HCT116 (cell line): Measurements from ENCODE around the gene SERINC5. TPM values are rescaled to one million over a fixed set of nuclear protein-coding genes. Genes with fewer than 3 reads are reported as not detected.

Experiments used
- ATAC-seq: fragments of 200-7000 bp; cut with Tn5 transposase; 2 replicates; pipeline ENCODE4 v1.9.1; 2020; ENCODE audit warnings: mild to moderate bottlenecking, moderate library complexity
- BruUV-seq: library from RNA; stranded (reverse); fragments of 400-500 nt; replicated peaks from 2 replicates; lab custom pipeline; 2021; lab: Mats Ljungman, UMichigan
- CTCF ChIA-PET: fragments of 300-600 bp; sonication (Branson Sonifier 250); formaldehyde crosslinking; loops from one replicate; lab custom pipeline; 2021; ENCODE audit warnings: antibody characterized with exemption; lab: Charles Lee
- POLR2A ChIA-PET: fragments of 300-600, 350-600 bp; sonication (Branson Sonifier 250); formaldehyde crosslinking; loops from one replicate; lab custom pipeline; 2021; ENCODE audit warnings: antibody characterized with exemption; lab: Charles Lee
- RAD21 ChIA-PET, 2 experiments: fragments of 300-600 bp; sonication (Branson Sonifier 250); formaldehyde crosslinking; loops; one replicate each; lab custom pipeline; 2023; ENCODE audit warnings: low total read pairs in 2 of 2; ENCODE audit not compliant: uncharacterized antibody in 2 of 2, unreplicated experiment in 2 of 2, low non-redundant PET in 1 of 2; lab: Charles Lee
- DNase-seq: peaks from one replicate; pipeline ENCODE4 v3.0.0-alpha.2; 2010; ENCODE audit warnings: low read depth, low spot score
- H2AFZ ChIP-seq: fragments of 200-600 bp; shearing (Covaris generic), sonication (generic); 2 replicates; pipeline ENCODE4 v1.6.1; 2017; ENCODE audit warnings: low read depth, mixed run types, mixed read lengths, antibody characterized with exemption, low read length; ENCODE audit not compliant: poor library complexity, severe bottlenecking
- H3K27ac ChIP-seq: 2 replicates; pipeline ENCODE4 v1.5.1; 2012; ENCODE audit warnings: low read depth, low read length
- H3K27me3 ChIP-seq: fragments of 200-600 bp; sonication (generic); 2 replicates; pipeline ENCODE4 v1.6.1; 2016; ENCODE audit warnings: mixed run types, low read length, mixed read lengths; ENCODE audit not compliant: insufficient read depth
- H3K36me3 ChIP-seq, 2 experiments: fragments of 200-500 bp in 1 of 2; fragments of 200-600 bp in 1 of 2; sonication (Bioruptor generic) in 1 of 2; sonication (generic) in 1 of 2; 2 replicates each; pipeline versions ENCODE4 v1.5.1 to v1.6.1; 2014 to 2016; ENCODE audit warnings: low read length in 2 of 2, inconsistent platforms in 1 of 2, mixed read lengths in 1 of 2, mixed run types in 1 of 2; ENCODE audit not compliant: insufficient read depth in 2 of 2, control insufficient read depth in 1 of 2
- H3K4me1 ChIP-seq, 2 experiments: fragments of 200-600 bp in 1 of 2; sonication (generic) in 1 of 2; 2 replicates each; pipeline versions ENCODE4 v1.5.1 to v1.6.1; 2012 to 2017; ENCODE audit warnings: low read length in 2 of 2, inconsistent platforms in 1 of 2, mild to moderate bottlenecking in 1 of 2, mixed read lengths in 1 of 2, mixed run types in 1 of 2, moderate library complexity in 1 of 2; ENCODE audit not compliant: insufficient read depth in 2 of 2, control insufficient read depth in 1 of 2
- H3K4me2 ChIP-seq: fragments of 200-600 bp; sonication (generic); 2 replicates; pipeline ENCODE4 v1.6.1; 2017; ENCODE audit warnings: mixed run types, low read length, mixed read lengths
- H3K4me3 ChIP-seq, 2 experiments: fragments of 200-600 bp in 1 of 2; sonication (generic) in 1 of 2; replicated peaks in 1 of 2; 2 replicates each; pipeline ENCODE4 v1.5.1; 2011 to 2016; ENCODE audit warnings: low read length in 2 of 2, control low read depth in 1 of 2, low read depth in 1 of 2, mild to moderate bottlenecking in 1 of 2, mixed read lengths in 1 of 2, mixed run types in 1 of 2
- H3K79me2 ChIP-seq: fragments of 200-600 bp; sonication (generic); 2 replicates; pipeline ENCODE4 v1.6.1; 2017; ENCODE audit warnings: mild to moderate bottlenecking, mixed run types, low read length, moderate library complexity, mixed read lengths; ENCODE audit not compliant: insufficient read depth
- H3K9ac ChIP-seq: fragments of 200-600 bp; sonication (generic); 2 replicates; pipeline ENCODE4 v1.6.1; 2016; ENCODE audit warnings: low read length, mixed read lengths
- H3K9me2 ChIP-seq: fragments of 200-600 bp; sonication (generic), shearing (Covaris generic); 2 replicates; pipeline ENCODE4 v1.6.1; 2017; ENCODE audit warnings: mixed run types, mild to moderate bottlenecking, moderate library complexity; ENCODE audit not compliant: insufficient read depth
- H3K9me3 ChIP-seq, 2 experiments: fragments of 200-500 bp in 1 of 2; fragments of 200-600 bp in 1 of 2; sonication (Bioruptor generic) in 1 of 2; sonication (generic) in 1 of 2; 2 replicates each; pipeline ENCODE4 v1.6.1; 2014 to 2017; ENCODE audit warnings: low read length in 2 of 2, mixed read lengths in 2 of 2, inconsistent platforms in 1 of 2, low read depth in 1 of 2, mild to moderate bottlenecking in 1 of 2, mixed run types in 1 of 2, moderate library complexity in 1 of 2; ENCODE audit not compliant: control insufficient read depth in 1 of 2, insufficient read depth in 1 of 2
- H4K20me1 ChIP-seq: fragments of 200-600 bp; sonication (generic), shearing (Covaris generic); 2 replicates; pipeline ENCODE4 v1.6.1; 2017; ENCODE audit warnings: mixed run types, mild to moderate bottlenecking, moderate library complexity; ENCODE audit not compliant: insufficient read depth
- ATF3 ChIP-seq: IDR thresholded peaks from 2 replicates; pipeline ENCODE4 v1.6.1; 2012
- CBX3 ChIP-seq: IDR thresholded peaks from 2 replicates; pipeline ENCODE4 v1.6.1; 2012; ENCODE audit warnings: low read depth
- CEBPB ChIP-seq: IDR thresholded peaks from 2 replicates; pipeline ENCODE4 v1.6.1; 2012; ENCODE audit warnings: low read depth
- EGR1 ChIP-seq: IDR thresholded peaks from 2 replicates; pipeline ENCODE4 v1.6.1; 2012; ENCODE audit warnings: low read depth
- ELF1 ChIP-seq: IDR thresholded peaks from 2 replicates; pipeline ENCODE4 v1.6.1; 2012; ENCODE audit warnings: low read depth, borderline replicate concordance
- EZH2 ChIP-seq: fragments of 200-600 bp; sonication (generic); IDR thresholded peaks from 2 replicates; pipeline ENCODE4 v1.6.1; 2017; ENCODE audit warnings: antibody characterized with exemption, mixed run types
- EZH2phosphoT487 ChIP-seq: fragments of 200-600 bp; IDR thresholded peaks from 2 replicates; pipeline ENCODE4 v1.6.1; 2018; ENCODE audit warnings: antibody characterized with exemption, borderline replicate concordance
- FOSL1 ChIP-seq: IDR thresholded peaks from 2 replicates; pipeline ENCODE4 v1.6.1; 2012; ENCODE audit warnings: low read depth
- JUND ChIP-seq: IDR thresholded peaks from 2 replicates; pipeline ENCODE4 v1.6.1; 2012
- MAX ChIP-seq: IDR thresholded peaks from 2 replicates; pipeline ENCODE4 v1.6.1; 2012
- POLR2A ChIP-seq: IDR thresholded peaks from 2 replicates; pipeline ENCODE4 v1.7.0; 2011; ENCODE audit warnings: borderline replicate concordance; ENCODE audit not compliant: insufficient read depth, insufficient read length; ENCODE audit errors: extremely low read depth
- POLR2AphosphoS5 ChIP-seq: IDR thresholded peaks from 2 replicates; pipeline ENCODE4 v1.6.1; 2011; ENCODE audit warnings: mild to moderate bottlenecking, low read depth, low read length, moderate library complexity
- RAD21 ChIP-seq: IDR thresholded peaks from 2 replicates; pipeline ENCODE4 v1.6.1; 2012; ENCODE audit warnings: low read depth, mild to moderate bottlenecking
- REST ChIP-seq: IDR thresholded peaks from 2 replicates; pipeline ENCODE4 v1.6.1; 2012; ENCODE audit warnings: low read depth
- SIN3A ChIP-seq: IDR thresholded peaks from 2 replicates; pipeline ENCODE4 v1.6.1; 2012; ENCODE audit warnings: low read depth
- SP1 ChIP-seq: IDR thresholded peaks from 2 replicates; pipeline ENCODE4 v1.6.1; 2012; ENCODE audit warnings: low read depth
- TCF7L2 ChIP-seq: IDR thresholded peaks from 2 replicates; pipeline ENCODE4 v1.7.0; 2011; ENCODE audit warnings: borderline replicate concordance, inconsistent platforms; ENCODE audit not compliant: insufficient read depth, insufficient read length; ENCODE audit errors: extremely low read depth
- YY1 ChIP-seq: IDR thresholded peaks from 2 replicates; pipeline ENCODE4 v1.6.1; 2011; ENCODE audit warnings: low read length, low read depth, moderate library complexity, mild to moderate bottlenecking; ENCODE audit not compliant: insufficient replicate concordance; ENCODE audit errors: extremely low read depth
- ZBTB33 ChIP-seq: IDR thresholded peaks from 2 replicates; pipeline ENCODE4 v1.6.1; 2011; ENCODE audit warnings: mild to moderate bottlenecking, low read length, moderate library complexity; ENCODE audit not compliant: insufficient replicate concordance; ENCODE audit errors: extremely low read depth
- ZFX ChIP-seq: fragments of 450-650 bp; IDR thresholded peaks from 2 replicates; pipeline ENCODE4 v1.6.1; 2017
- intact Hi-C: fragments of 100-400 bp; cut with micrococcal nuclease; formaldehyde crosslinking; loops from 2 replicates; pipeline ENCODE4 v1.10.0; 2022
- total RNA-seq: library from RNA; stranded (reverse); gene quantifications from one replicate; pipeline ENCODE4 v1.2.1, GENCODE V29; 2021; ENCODE audit not compliant: unreplicated experiment

Gene SERINC5
- total RNA-seq, 1 experiment from 2014 or later, result 39.3 TPM

- TF ChIP-seq TCF7L2 (no peak), ATF3 (no peak), POLR2A (no peak), POLR2AphosphoS5 (no peak)
Observed at GRCh38 chr5:80205846-80206245, 50.0 kb downstream of the SERINC5 start (continued).

GRCh38 chr5:80204808-80205614 is 50.8 kb downstream of the SERINC5 start:
- Histone ChIP-seq H2AFZ (no peak overlapping the region), H3K36me3 (no peaks in the 10 kb centered on the region), H3K27me3 (no peaks in the 10 kb centered on the region), H3K4me1 (no peaks in the 10 kb centered on the region), H3K4me2 (no peak overlapping the region), H3K9me3 (peaks cover 3 to 6% of the 10 kb centered on the region in 2 experiments; a peak in 1 of 4 replicates), H3K9ac (no peak overlapping the region), H3K9me2 (no peaks in the 10 kb centered on the region), H3K79me2 (peaks cover 6% of the 10 kb centered on the region; the same call in 1 of the 2 replicates), H3K4me3 (no peak overlapping the region), H3K27ac (no peak overlapping the region), H4K20me1 (no peaks in the 10 kb centered on the region)
- ATAC-seq (no peak), DNase-seq (no peak)
- intact Hi-C loops, result no loop called here
- BruUV-seq, result no TSS peak
- ChIA-PET CTCF (no interaction called here), RAD21 (no interaction called here), POLR2A (no interaction called here)
- no peak for TF ChIP-seq JUND
- TF ChIP-seq POLR2AphosphoS5, result no peak
- TF ChIP-seq SIN3A, result no peak
- TF ChIP-seq ZBTB33, result no peak
- TF ChIP-seq FOSL1, result no peak
- TF ChIP-seq REST, result no peak
- TF ChIP-seq CEBPB, result no peak
- no peak for TF ChIP-seq SP1
- TF ChIP-seq CBX3, result no peak
- no peak for TF ChIP-seq ZFX
- no peak for TF ChIP-seq EZH2
- TF ChIP-seq RAD21, result no peak
- no peak for TF ChIP-seq MAX
- TF ChIP-seq EZH2phosphoT487, result no peak
- no peak for TF ChIP-seq YY1
- no peak for TF ChIP-seq ATF3
- TF ChIP-seq EGR1, result no peak
- no peak for TF ChIP-seq ELF1
